MM.1S (cell line): ENCODE data around the gene ANKRD12.

Experiments used
- CTCF ChIP-seq: fragments of 300-600 bp; sonication (generic); IDR thresholded peaks from 2 replicates; pipeline ENCODE4 v1.5.1; 2016; ENCODE audit warnings: antibody characterized with exemption, low read length, mixed read lengths
- EZH2phosphoT487 ChIP-seq: fragments of 300-600 bp; sonication (generic); IDR thresholded peaks from 2 replicates; pipeline ENCODE4 v1.6.1; 2018; ENCODE audit warnings: antibody characterized with exemption, low read length

GRCh38 chr18:9097349-9097748 lies 39.2 kb upstream of the ANKRD12 start:
- TF ChIP-seq CTCF, result no peak
- TF ChIP-seq EZH2phosphoT487, result no peak
